Measurements from ENCODE around the gene HSF5. TPM values are rescaled to one million over a fixed set of nuclear protein-coding genes. Genes with fewer than 3 reads are reported as not detected.

The HSF5 gene
- polyA plus RNA-seq, 2 of the 4 experiments (the other 2 are of a cell fraction): not detected

DNA sequence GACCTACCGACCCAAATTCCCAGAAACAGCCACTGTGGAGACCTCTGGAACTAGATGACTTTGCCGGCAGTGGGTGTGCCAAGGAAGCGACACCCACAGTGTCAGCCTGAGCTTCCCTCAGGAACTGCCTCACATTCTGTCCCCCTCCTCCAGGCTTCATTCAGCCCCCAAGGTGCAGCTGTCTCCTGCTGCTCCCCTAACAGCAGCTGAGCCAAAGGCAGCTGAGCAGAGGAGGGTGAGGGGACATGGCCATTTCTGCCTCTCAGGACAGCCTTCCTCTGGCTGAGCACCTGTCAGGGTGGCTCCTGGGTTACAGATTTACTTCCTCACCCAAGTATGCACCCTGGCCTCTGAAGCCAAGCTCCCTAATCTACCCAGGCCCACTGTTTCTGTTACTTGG lies 48.3 kb upstream of the HSF5 start:
- ChIA-PET POLR2A (interaction anchor here (5.2 kb wide), 1 partner anchor 96 kb away, joined by 37 read pairs; no protein-coding TSS in a partner anchor), CTCF (interaction anchor here (0.9 to 15.8 kb wide), 8 partner anchors 11 to 95 kb away, joined by 3 to 187 read pairs (median 4); no protein-coding TSS in a partner anchor)
- 88% methylated on average over 3 of the region's 3 CpGs for WGBS (ENCODE audit: missing lambda C conversion rate)
- no peak for ATAC-seq
- H3K9me3 ChIP-seq: no peaks in the 10 kb centered on the region
- no peak for FAIRE-seq
- H3K27ac ChIP-seq: peak overlapping the region in 1 of 2 experiments; percentile 28; a peak in 4 of 6 replicates
- no peak overlapping the region for H3K4me2 ChIP-seq
- peaks cover 24% of the 10 kb centered on the region for H3K4me1 ChIP-seq
- no peak overlapping the region for H3K4me3 ChIP-seq
- DNase-seq (ENCODE audit: low read depth in 1 of 2, low spot score in 1 of 2): no peak
- TF ChIP-seq MAZ (IDR thresholded peaks at IDR 0.05; ENCODE audit: borderline replicate concordance, low read depth, low read length) (no peak), EHMT2 (IDR thresholded peaks at IDR 0.05; ENCODE audit: low read depth) (no peak), POLR2A (IDR thresholded peaks at IDR 0.05; ENCODE audit: low read length) (no peak), POLR2AphosphoS2 (conservative IDR thresholded peaks at IDR 0.05; ENCODE audit: low read length) (no peak), MAFK (IDR thresholded peaks at IDR 0.05; ENCODE audit: partially characterized antibody) (no peak), JUNB (IDR thresholded peaks at IDR 0.05) (no peak), ESRRA (IDR thresholded peaks at IDR 0.05; ENCODE audit: borderline replicate concordance, low read length) (no peak), CBX8 (IDR thresholded peaks at IDR 0.05) (no peak), CHD4 (IDR thresholded peaks at IDR 0.05; ENCODE audit: borderline replicate concordance) (no peak), ZC3H11A (IDR thresholded peaks at IDR 0.05) (no peak), ZSCAN20 (CRISPR knock-in tag; IDR thresholded peaks at IDR 0.05) (no peak), SMC3 (IDR thresholded peaks at IDR 0.05) (no peak), RARB (CRISPR knock-in tag; IDR thresholded peaks at IDR 0.05) (no peak), RCOR1 (IDR thresholded peaks at IDR 0.05; ENCODE audit: low read depth, low read length) (no peak)
- TF ChIP-seq, protein P1, sequence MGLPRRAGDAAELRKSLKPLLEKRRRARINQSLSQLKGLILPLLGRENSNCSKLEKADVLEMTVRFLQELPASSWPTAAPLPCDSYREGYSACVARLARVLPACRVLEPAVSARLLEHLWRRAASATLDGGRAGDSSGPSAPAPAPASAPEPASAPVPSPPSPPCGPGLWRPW (IDR thresholded peaks at IDR 0.05): no peak
- TF ChIP-seq, protein P2, sequence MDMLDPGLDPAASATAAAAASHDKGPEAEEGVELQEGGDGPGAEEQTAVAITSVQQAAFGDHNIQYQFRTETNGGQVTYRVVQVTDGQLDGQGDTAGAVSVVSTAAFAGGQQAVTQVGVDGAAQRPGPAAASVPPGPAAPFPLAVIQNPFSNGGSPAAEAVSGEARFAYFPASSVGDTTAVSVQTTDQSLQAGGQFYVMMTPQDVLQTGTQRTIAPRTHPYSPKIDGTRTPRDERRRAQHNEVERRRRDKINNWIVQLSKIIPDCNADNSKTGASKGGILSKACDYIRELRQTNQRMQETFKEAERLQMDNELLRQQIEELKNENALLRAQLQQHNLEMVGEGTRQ (IDR thresholded peaks at IDR 0.05): no peak

DNA sequence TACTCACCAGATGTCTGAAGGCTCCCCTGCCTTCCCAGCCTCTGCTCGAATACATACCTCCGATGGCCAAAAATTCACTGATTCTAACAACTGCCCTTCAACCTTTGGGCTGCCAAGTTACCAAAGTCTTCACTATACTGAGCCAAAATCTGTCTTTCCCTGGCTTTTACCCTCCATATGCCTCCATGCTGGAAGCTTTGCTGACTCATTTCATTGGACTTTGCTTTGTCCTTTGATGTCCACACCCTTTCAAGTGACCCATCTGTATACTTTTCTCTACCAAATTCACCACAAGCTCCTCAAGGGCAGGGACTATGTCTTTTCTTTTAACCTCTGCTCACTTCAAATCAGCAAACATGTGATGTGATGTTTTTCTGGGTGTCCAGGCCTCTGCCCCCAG lies 47.2 kb upstream of the HSF5 start:
- Histone ChIP-seq H3K4me1 (peaks cover 24% of the 10 kb centered on the region), H3K4me3 (no peak overlapping the region), H3K27ac (peak overlapping the region; percentile 35 to 76; a peak in 5 of 6 replicates), H3K4me2 (peak overlapping the region; percentile 49), H3K9me3 (no peaks in the 10 kb centered on the region)
- DNase-seq (ENCODE audit: low read depth in 1 of 2, low spot score in 1 of 2): peak in 1 of 2 experiments; percentile 45
- TF ChIP-seq FOSL2 (IDR thresholded peaks at IDR 0.05) (0 out of 2 replicates have a peak, but pooled peaks have one; percentile 45), FOSL2 (CRISPR knock-in tag; IDR thresholded peaks at IDR 0.05) (no peak), FOXS1 (CRISPR knock-in tag; IDR thresholded peaks at IDR 0.05) (no peak), JUN (IDR thresholded peaks at IDR 0.05) (peak in 1 of 2 experiments; percentile 27; a peak in 1 of 5 replicates), MAFK (IDR thresholded peaks at IDR 0.05; ENCODE audit: partially characterized antibody) (peak; percentile 22)
- 44% methylated on average over 2 of the region's 2 CpGs for WGBS (ENCODE audit: missing lambda C conversion rate)
- CTCF ChIA-PET: interaction anchor here (0.6 to 15.8 kb wide), 9 partner anchors 9 to 218 kb away, joined by 3 to 187 read pairs (median 3); a partner anchor contains a TSS
- no peak for FAIRE-seq
- POLR2A ChIA-PET: interaction anchor here (0.6 to 5.2 kb wide), 5 partner anchors 8 to 112 kb away, joined by 3 to 37 read pairs (median 8); a partner anchor contains a TSS
- ATAC-seq: peak; percentile 16 to 27; a peak in 4 of 6 replicates

DNA sequence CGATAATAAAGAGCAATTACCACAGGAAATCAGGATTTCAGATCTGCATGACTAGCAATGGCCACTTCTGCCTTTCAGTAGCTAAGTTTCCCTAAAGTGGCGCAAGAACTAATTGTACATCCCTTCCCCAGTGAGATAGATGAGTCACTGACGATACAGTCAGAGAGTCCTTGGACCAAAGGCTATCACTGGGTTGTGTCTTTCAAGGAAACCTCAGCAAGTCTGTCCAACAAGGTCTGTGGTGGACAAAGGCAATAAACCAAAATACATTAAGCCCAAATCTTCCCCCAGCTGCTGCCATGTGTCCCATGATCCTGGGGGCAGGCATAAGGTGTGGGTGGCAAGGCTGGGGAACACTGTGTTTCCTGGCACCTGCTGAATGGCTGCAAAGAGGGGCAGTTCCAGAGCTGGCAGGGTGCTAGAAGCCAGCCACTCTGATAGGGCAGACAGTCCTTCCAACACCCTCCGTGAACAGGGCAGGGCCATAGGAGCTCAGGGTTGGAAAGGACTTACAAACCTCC lies 46.8 kb upstream of the HSF5 start:
- ChIA-PET CTCF (interaction anchor here (0.6 to 15.8 kb wide), 9 partner anchors 13 to 218 kb away, joined by 3 to 187 read pairs (median 4); no protein-coding TSS in a partner anchor), POLR2A (interaction anchor here (1.2 to 5.2 kb wide), 4 partner anchors 9 to 97 kb away, joined by 3 to 37 read pairs (median 7); a partner anchor contains a TSS)
- H3K4me2 ChIP-seq: peak overlapping the region; percentile 49
- ATAC-seq (peak; percentile 53), DNase-seq (ENCODE audit: low read depth in 1 of 2, low spot score in 1 of 2) (peak; percentile 59 to 93), FAIRE-seq (peak; percentile 97)
- H3K27ac ChIP-seq: peak overlapping the region; percentile 35 to 76; a peak in 5 of 6 replicates
- WGBS (ENCODE audit: missing lambda C conversion rate): 55% methylated on average over 4 of the region's 4 CpGs
- peaks cover 24% of the 10 kb centered on the region for H3K4me1 ChIP-seq
- TF ChIP-seq JUNB (IDR thresholded peaks at IDR 0.05): no peak
- 0 out of 2 replicates have a peak, but pooled peaks have one; percentile 50 for TF ChIP-seq FOSL2 (IDR thresholded peaks at IDR 0.05)
- peak; percentile 77 for TF ChIP-seq FOSL2 (CRISPR knock-in tag; IDR thresholded peaks at IDR 0.05)
- no peak for TF ChIP-seq CBX8 (IDR thresholded peaks at IDR 0.05)
- no peak for TF ChIP-seq EP300 (IDR thresholded peaks at IDR 0.05)
- H3K4me3 ChIP-seq: no peak overlapping the region
- no peaks in the 10 kb centered on the region for H3K9me3 ChIP-seq

Data from A549 (cell line).